HG03521 (cell line): ENCODE data around the gene OR51M1.
"Not testable (repeated sequence)": the region's sequence is repeated elsewhere in the genome, so short reads cannot be mapped to it uniquely, and the experiment has no call there.

Experiments used
- ATAC-seq: cut with Tn5 transposase; IDR thresholded peaks from one replicate; pipeline ENCODE4 v1.9.1; 2021; ENCODE audit warnings: mild to moderate bottlenecking, moderate library complexity; ENCODE audit not compliant: unreplicated experiment

OR51M1 gene, protein sequence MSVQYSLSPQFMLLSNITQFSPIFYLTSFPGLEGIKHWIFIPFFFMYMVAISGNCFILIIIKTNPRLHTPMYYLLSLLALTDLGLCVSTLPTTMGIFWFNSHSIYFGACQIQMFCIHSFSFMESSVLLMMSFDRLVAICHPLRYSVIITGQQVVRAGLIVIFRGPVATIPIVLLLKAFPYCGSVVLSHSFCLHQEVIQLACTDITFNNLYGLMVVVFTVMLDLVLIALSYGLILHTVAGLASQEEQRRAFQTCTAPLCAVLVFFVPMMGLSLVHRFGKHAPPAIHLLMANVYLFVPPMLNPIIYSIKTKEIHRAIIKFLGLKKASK

DNA sequence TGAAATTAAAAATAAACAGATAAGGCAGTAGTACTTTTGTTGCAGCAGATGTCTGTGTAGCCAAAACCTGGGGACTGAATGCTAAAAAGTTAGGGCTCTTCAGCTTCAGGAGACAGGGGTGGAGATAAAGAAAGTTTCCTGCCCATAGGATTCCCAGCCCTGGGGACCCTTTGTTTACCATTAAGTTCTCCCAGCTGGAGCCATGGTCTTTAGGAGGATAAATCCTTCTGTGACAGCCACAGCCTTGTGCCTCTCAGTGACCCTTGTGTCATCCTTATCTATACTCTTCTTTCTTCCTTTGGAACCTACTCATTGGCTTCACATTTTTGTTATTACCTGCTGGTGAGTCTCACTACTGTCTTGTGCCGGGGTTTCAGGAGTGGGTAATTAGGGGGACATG, at the start of gene OR51M1:
OR51M1 (plus strand) TSS at position 237 of the 400 bp plus-strand sequence. CDS start 5,587 bp downstream, outside the sequence.
- no peak for ATAC-seq

DNA sequence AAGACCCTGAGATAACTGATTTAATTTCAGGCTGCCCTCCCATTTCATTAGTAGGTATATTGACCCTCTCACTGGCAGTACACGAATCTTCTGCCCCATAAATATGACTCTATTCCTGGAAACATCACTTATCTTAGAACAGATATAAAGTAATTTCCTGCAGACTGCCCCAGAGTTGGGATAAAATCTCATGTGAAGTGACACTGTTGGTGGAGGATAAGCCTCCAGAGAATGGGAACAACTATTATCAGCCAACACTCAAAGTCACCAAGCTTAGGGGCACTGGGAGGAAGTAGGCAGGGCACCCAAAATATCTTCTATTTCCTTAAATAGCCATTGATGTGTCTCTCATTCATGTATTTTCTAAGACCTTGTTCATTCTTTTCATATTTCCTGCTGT, 48.4 kb upstream of the OR51M1 start:
- no peak for ATAC-seq

DNA sequence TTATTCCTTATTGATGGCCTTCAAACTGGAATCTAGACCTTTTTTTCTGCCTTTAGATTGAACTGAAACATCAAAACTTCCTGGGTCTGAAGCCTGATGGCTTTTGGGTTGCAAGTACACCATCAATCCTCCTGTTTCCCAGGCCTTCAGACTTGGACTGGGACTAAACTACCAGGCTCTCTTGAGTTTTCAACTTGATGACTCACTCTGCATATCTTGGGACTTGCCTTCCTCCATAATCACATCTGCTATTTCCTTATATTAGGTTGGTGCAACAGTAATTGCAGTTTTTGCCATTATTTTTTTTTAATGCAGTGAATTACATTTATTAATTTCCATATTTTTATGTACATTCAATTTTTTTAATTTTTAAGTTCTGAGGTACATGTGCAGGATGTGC, 47.3 kb upstream of the OR51M1 start:
- no peak for ATAC-seq

DNA sequence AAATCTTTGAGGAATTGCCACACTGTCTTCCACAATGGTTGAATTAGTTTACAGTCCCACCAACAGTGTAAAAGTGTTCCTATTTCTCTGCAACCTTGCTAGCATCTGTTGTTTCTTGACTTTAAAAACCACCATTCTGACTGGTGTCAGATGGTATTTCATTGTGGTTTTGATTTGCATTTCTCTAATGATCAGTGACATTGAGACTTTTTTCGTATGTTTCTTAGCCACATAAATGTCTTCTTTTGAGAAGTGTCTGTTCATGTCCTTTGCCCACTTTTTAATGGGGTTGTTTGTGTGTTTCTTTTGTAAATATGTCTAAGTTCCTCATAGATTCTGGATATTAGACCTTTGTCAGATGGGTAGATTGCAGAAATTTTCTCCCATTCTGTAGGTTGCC, 46.4 kb upstream of the OR51M1 start:
- ATAC-seq: not testable (repeated sequence)

DNA sequence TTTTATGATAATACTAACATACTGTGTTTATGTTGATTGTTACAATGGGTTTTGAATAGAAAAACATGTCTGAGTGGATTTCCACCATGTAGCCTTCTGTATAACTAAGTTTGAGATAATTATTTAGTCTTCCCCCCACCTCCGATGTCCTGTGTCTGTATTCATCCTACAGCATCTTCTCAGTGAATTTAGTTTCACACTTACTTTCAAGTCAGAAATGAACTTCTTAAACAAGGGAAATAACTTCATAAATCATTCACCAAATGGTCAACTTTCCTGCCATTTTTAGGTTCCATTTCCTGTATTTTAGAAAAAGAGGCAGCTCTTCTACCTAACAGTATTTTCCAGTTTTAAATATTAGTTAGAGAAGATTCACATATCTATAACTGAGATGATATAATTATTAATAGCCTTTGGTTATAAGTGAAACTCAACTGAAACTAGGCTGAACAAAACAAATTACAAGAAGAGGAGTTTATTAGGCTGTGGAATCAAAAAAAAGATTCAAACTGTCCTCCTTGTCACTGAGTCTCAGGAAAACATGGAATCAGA, 43.8 kb upstream of the OR51M1 start:
- peak; percentile 59 for ATAC-seq

DNA sequence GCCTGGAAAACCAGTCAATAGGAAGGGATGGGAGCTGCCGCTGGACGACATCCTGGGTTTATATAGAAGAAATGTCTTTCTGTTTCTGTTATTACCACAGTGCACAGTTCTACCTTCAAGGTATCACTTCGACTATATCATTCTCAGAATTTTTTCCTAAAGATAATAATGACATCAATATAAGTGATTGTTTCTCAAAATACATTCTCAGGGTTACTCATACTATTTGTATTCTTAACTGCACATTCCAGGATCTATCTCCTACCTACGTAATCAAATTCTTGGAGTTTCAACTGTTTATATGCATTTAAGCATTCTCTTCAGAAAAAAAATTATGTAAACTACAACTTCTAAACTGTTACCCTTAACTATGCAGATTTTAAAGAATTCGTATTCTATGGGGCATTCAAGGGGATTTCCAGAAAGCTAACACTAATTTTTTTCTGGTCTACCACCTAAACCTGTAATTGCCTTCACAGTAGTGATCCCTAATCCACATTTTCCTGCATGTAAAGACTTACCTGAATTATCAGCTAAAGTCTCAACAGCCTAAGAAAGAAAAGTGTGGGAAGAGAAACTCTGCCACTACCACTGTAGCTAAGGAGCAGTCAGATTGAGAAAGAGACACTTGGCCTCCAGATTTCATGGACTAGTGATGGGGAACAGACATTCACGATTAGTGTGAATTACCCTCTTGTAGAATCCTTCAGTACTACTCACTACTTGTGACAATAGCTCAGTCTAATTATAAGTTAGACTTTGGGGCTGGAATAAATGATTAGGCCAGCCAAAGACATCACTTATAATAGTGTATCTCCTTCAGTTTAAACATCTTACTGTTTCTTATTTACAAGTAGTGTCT, 39.9 kb upstream of the OR51M1 start, which contains the start of gene OR51B5:
OR51B5 (minus strand) TSS at position 51 of the 862 bp plus-strand sequence; CDS start at position 51, 0 bp downstream.
- ATAC-seq: no peak

DNA sequence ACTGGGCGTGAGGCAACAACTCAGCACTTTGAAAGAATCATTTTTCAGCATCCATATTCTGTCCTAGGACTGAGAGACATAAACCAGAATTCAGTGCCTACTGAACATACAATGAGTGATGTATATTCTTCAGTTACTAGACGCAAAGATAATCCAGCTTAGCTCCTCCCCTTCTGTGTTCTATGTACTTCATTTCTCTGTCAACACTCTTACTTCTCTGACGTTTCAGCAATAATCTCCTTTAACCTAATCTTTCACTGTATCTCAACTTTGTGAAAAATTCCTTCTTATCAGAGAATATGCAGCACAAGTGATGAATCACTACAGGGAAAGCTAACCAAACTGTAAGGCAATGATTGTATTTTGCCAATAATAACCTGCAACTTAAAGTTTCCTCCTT, 37.8 kb upstream of the OR51M1 start:
- no peak for ATAC-seq

DNA sequence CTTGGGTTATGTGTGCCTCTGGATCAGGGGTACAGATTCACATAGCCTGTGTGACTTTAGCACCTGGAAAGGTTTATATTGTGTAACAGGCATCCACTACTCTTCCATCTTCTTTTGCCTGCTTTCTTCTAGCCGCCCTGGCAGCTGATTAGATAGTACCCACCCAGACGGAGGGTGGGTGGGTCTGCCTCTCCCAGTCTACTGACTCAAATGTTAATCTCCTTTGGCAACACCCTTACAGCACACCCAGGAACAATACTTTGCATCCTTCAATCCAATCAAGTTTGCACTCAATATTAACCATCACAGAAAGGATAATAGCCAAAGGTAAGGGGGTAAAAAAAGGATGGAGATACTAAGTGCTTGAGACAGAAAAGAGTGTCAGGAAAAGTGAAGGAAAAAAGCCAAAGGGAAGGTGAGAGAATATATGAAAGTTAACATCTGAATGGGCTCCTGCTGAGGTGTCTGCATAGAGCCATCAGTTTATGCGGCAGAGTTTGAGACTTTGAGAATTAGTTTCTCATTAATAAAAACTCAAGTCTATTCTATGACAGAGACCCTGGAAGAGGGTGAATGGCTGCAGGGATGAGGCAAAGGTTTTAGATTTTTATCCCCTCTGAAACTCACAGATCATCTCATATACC, 34.9 kb upstream of the OR51M1 start:
- no peak for ATAC-seq

DNA sequence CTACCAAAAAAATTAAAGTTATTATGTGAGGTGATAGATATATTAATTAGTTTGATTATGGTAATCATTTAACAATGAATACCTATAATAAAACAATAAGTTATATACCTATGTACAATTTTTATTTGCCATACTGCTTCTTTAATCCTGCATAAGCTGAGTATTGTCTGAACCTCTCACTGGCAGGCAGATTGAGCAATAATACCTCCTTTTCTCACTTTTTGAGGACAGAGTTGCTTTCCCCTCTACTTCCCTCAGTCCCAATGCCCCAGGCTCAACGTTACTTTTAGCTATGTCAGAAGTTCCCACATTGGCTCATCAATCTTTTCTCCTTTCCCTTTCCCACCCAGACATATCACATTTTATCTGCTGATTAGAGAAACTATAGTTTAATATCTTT, 34.1 kb upstream of the OR51M1 start:
- no peak for ATAC-seq

DNA sequence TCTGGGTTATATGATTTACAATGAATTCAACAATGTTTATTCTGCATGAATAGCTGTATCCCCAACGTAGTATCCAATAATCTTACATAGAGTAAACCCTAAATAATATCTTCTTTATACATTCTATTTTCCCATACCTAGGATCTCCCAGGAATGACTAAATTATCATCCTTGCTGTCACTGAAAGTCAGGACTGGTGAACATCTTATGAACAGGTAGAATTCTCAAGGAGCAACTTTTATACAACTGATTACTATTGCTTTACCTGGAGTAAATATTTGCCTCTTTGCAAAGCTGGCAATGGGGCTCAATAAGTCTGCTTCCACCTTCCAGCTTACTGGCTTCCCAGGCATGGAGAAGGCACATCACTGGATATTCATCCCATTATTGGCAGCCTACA, 32.4 kb upstream of the OR51M1 start, which contains the start of gene OR51B6:
OR51B6 (plus strand) TSS at position 301 of the 400 bp plus-strand sequence; CDS start at position 301, 0 bp downstream.
- no peak for ATAC-seq

DNA sequence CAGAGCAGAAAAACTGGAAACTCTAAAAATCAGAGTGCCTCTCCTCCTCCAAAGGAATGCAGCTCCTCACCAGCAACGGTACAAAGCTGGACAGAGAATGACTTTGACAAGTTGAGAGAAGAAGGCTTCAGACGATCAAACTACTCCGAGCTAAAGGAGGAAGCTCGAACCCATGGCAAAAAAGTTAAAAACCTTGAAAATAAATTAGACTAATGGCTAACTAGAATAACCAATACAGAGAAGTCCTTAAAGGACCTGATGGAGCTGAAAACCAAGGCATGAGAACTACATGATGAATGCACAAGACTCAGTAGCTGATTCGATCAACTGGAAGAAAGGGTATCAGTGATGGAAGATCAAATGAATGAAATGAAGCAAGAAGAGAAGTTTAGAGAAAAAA, 27.6 kb upstream of the OR51M1 start:
- ATAC-seq: not testable (repeated sequence)

DNA sequence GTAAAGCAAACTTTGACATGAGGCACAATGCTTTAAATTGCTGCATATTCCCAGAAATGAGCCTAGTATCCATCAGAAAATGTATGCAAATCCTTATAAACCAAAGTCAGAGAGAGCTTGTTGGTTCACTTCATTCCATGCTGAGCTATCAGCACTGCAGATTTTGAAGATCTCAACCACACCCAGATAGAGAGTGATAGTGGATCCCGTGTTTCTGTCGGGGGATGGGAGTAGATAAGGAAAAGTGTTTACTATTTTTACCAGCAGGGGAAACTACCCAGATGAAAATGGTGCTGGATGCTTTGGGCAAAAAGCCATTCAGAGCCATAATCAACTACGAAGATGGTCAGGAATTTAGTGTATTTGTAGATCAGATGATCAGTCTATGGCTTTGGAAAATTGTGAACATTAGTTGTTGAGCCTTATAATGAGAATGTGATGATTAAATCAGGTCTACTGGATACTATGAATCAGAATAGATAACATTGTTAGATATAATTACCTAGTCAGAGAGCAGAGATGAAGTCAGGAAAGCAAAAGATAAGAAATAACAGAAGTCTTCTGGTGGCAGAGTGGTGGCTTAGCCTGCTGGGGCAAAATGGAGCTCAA, 21.5 kb upstream of the OR51M1 start:
- ATAC-seq: no peak

DNA sequence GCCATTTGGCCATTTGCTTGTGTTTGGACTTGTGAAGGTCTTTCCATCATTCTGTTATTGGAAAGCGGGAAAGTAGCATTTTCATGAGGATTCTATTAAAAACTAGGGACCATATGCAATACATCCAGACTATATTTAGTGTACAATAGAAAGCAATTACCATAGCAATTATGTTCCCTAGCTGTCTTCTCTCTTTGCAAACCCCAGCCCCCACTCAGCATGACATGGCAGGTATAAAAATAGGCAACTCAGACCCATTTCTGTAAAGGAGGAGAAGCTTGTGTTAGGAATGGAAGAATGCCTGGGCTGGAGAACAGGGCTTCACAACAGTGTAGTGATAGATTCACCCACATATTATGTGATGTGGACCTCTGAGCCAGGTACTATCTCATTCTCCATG, 19.9 kb upstream of the OR51M1 start:
- ATAC-seq: no peak

DNA sequence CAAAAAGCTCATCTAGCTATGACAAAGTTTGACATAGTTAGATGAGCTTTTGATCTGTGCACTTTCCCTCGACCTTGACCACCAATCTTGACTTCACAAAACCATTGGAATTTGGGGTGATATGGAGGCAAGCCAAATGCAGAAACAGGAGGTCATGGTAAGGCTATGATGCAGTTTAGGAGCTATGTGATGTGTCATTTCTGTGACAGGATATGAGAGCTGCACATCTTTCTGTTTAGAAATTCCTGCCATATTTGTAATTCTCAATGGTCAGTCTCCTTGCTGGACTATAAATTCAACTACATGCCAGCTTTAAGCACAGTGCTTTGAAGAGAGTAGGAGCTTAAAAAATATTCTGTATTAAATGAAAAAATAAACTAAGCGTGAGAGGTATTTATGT, 19.4 kb upstream of the OR51M1 start:
- ATAC-seq: no peak

DNA sequence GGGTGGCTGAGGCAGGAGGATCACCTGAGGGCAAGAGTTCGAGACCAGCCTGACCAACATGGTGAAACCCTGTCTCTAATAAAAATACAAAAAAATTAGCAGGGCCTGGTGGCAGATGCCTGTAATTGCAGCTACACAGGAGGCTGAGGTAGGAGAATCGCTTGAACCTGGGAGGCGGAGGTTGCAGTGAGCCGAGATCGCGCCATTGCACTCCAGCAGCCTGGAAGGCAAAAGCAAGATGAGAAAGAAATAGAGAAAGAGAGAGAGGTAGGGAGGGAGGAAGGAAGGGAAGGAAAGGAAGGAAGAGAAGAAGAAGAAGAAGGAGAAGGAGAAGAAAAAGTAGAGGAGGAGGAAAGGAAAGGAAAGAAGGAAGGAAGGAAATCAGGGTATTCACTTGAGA, 17.2 kb upstream of the OR51M1 start:
- ATAC-seq: not testable (repeated sequence)

DNA sequence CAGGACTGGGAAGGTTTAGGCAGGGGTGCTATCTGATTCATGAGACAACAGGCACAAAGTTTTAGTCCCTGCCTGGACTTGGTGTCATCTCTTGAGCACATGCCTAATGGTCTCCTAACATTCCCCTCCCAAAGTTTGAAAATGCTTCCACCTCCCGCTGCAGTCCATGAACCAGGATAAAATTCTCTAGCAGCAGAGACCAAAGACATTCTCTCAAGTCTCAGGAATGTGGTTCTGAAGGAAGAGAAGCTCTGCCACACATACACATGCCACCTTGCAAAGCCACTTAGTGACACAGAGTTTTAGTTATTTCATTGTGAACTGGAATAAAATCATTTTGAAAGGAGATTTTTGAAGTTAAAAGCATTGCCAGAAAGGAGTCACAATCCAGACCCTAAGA, 16.8 kb upstream of the OR51M1 start:
- no peak for ATAC-seq

DNA sequence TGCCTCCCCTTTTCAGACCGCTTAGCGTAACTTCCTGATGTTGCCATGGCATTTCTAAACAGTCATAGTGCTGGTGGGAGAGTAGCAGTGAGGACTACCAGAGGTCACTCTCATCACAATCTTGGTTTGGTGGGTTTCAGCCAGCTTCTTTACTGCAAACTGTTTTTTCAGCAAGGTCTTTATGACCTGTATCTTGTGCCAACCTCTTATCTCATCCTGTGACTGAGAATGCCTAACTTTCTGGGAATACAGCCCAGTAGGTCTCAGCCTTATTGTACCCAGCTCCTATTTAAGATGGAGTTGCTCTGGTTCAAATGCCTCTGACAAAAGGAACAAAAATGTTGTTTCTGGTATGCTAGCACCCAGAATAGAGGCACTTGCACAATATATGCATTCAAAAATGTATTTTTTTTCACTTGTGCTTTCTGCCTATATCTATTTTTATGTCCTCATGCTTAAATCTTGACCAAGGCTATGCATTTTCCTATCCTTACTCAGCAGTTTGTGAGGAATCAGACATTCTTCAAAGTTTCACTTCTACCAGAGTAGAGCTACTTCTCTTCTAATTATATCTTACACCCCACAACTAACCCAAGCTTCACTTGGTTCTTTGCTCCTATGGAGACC, 16.1 kb upstream of the OR51M1 start:
- ATAC-seq: no peak

DNA sequence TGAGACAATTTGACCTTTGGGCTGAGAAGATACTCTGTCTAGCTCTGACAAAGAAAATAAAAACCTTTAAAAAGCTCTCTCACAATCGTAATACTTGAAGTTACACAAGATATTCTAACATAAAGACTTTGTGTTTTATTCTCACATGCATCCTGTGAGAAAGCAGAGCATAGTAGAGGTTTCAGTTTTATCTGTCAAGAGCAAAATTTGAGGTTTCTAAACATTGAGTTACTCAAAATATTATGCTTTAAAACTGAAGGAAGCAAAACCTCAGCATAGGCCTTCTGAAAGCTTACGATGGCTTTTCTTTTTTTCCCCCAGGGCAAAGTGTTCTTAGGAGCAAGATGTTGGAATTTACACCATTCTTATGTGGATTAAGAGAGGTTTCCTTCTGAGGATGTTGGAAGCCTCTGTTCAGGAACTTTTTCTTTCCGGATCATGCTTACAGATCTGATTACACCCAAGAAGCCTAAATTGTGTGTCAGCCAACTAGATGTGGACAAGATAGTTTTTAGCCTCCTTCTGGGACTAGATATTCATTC, 15.0 kb upstream of the OR51M1 start:
- ATAC-seq: no peak

DNA sequence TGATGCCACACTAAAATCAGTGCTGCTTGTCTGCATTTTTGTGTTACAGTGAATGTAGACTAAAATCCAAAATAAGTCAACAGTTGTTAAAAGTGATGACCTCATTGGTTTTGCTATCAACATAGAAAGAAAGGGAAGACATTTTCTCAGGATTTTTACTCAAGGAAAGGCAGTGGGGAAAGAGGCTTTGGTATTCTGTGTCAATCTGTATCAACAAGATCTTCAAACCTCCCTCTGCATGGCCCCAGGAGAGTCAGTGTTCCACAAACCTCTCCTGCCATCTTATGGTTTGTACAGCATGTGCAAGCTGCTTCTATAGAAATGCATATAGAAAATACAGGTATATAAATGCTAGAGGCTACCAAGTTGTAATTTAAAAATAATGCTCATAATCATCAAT, 13.8 kb upstream of the OR51M1 start:
- no peak for ATAC-seq
